ENCODE results near the gene ZNF888.
"Not testable (repeated sequence)": the region's sequence is repeated elsewhere in the genome, so short reads cannot be mapped to it uniquely, and the experiment has no call there.

GRCh38 chr19:52898596-52898995 is 24.6 kb downstream of the ZNF888 start:
- TF ChIP-seq CTCF (IDR thresholded peaks at IDR 0.05; ENCODE audit: low read depth, low read length); POLR2A (IDR thresholded peaks at IDR 0.05; ENCODE audit: extremely low read depth, insufficient read length); MYC (IDR thresholded peaks at IDR 0.05; ENCODE audit: low read depth, low read length); MAX (IDR thresholded peaks at IDR 0.05; ENCODE audit: low read depth, low read length): not testable (repeated sequence)

Data from NB4 (cell line).